Fibroblast of skin of right quadriceps (primary cell): ENCODE data around the gene FLYWCH2.

Experiments used
- DNase-seq: peaks from one replicate; pipeline ENCODE4 v3.0.0-alpha.2; 2013

FLYWCH2 gene

DNA sequence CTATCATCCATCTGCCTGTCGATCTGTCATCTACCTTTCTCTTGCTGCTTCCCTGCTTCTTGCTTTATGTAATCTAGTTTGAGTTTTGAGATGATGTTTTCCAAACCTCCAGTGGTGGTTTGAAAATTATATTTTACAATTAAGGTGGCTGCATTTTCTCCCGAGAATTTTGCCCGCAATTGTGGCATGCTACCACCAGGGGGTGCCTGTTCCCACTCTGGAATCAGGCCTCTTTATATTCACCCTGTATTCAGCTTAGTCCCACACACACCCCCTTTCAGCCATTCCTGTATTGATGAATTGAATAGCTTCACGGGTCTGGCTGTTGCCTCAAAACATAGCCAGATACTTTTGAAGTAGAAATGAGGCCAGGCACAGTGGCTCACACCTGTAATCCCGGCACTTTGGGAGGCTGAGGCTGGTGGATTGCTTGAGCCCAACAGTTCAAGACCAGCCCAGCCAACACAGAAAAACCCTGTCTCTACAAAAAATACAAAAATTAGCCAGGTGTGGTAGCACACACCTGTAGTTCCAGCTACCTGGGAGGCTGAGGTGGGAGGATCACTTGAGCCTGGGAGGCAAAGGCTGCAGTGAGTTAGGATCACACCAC, 28.2 kb upstream of the FLYWCH2 start:
- no peak for DNase-seq

DNA sequence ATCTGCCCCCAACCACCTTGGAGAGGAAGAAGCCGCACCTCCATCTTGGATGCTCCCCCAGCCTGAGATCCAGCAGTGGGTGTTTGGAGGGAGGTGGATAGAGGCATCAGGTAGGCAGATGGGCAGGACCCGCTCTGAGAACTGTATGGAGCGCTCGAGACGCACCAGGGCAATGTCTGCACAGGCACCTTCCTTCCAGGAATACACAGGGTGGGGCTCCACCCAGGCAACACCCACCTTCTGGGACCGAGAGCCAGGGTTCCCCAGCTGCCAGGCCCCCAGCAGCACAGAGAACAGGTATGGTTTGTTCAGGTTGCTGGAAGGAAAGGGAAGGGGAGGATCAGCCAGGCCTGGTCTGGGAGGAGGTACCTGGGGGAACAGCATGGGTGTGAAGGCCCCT, 27.5 kb upstream of the FLYWCH2 start:
- no peak for DNase-seq

DNA sequence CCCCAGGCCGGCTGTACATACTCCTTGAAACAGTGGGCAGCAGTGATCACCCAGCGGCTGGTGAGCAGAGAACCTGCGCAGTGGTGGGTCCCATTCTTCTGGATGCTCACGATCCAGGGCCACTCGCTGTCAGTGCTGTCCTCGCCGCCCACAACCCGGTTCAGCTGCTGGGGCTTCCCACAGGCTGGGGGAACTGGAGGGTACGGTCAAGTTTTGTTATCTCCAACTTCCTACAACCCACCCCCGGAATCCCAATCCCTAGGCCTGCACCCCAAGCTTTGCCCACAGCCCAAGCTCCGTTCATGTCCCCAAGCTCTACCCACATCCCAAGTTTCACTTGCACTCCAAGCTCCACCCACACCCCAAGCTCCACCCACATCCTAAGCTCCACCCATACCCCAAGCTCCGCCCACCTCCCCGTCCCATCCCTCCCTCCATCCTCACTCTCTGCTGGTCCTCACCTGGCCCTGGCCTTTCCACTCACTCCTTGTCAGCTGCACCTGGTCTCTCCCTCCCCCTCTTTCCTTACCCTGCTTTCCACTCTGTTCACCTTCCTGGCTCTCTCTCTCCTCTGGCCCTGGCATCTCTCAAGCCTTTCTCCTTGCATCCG, 26.8 kb upstream of the FLYWCH2 start:
- DNase-seq, result no peak

DNA sequence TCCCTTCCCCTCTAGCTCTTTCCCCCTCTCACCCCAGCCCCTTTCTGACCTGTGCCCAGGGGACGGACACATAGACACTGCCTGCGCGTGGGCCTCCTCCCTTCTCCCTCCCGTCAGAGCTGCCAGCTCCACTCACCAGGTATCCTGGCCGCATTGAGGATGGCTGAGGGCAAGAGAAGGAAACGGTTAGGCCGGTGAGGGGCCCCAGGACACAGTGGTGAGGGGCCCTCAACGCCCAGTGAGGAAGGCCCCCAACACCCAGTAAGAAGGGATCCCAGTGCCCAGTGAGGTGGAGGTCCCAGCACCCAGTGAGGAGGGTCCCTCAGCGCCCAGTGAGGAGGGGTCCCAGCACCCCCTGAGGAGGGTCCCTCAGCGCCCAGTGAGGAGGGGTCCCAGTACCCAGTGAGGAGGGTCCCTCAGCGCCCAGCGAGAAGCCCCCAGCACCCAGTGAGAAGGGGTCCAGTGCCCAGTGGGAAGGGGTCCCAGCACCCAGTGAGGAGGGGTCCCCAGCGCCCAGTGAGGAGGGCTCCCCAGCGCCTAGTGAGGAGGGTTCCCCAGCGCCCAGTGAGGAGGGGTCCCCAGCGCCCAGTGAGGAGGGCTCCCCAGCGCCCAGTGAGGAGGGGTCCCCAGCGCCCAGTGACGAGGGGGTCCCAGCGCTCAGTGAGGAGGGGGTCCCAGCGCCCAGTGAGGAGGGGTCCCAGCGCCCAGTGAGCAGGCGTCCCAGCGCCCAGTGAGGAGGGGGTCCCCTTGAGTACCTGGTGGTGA, 26.1 kb upstream of the FLYWCH2 start:
- no peak for DNase-seq

DNA sequence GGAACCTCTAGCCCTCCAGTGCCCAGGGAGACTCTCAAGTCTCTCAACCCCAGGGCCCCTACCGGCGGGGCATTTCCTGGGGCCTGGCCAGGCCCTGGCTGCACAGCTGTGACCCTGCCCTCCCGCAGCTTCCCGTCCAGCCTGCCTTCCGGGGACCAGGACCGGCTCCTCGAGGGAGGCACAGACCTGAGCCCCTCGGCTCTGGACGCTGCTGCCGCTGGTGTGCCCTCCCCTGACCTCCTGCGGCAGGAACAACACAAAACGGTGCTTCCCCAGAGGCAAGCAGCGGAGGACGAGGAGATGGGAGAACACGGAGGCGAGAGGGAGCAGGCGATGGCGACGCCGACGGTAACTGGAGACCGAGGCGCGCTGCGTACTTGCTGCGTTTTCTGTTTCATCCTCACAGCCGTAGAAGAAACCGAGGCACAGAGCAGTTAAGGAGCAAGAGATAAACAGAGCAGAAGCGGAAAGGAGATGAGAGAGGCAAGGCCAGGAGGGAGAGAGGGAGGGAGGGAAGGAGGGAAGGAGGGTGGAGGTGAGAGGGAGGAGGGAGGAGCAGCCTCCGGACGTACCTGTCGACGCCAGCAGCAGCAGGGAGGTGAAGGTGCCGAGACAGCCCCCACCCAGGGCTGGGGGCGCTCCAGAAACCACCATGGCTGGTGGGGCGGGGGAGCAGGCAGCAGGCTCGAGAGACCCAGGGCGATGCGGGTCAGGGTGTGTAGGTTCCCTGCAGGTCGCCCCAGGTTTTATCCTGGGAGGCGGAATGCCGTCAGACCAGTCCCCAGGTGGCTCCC, 25.4 kb upstream of the FLYWCH2 start, which contains the start of gene PRSS22:
Gene PRSS22 (minus strand): TSS at position 720 of the 794 bp plus-strand sequence. CDS start 66 bp downstream, at position 654.
- DNase-seq, result no peak

DNA sequence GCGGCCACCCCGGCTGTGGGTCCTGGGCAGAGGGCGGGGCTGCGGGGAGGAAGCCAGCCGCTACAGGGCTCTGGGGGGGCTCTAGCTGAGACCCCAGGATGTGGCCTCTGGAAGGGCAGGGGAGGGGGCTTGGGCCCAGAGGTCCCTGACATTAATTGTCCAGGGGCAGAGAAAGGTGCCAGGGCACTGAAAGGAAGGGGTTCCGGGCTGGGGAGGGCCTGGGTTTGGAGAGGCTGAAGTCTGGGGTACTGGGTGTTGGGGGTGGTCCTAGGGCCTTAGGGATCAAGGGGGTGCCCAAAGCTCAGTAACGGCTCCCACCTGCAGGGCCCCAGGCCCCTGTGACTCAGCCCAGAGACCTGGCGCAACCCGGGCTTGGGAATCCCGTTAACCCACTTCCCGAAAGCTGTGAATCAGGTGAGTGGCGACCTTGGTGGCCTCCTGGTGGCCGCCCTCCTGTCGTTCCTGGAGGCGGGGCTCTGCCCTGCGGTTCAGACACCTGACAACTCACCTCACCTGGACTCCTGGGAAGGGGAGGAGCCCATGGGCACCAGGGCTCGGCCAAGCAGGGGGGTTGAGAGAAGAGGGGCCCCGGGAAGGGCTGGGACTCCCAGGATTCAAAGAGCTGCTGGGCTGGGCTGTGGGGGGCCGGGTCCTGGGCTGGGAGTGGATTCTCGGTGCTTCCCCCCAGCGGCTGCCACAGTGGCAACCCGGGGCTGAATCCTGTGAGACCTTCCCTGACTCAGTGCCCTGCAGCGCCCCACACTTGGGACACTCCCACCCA, 24.6 kb upstream of the FLYWCH2 start:
- no peak for DNase-seq

DNA sequence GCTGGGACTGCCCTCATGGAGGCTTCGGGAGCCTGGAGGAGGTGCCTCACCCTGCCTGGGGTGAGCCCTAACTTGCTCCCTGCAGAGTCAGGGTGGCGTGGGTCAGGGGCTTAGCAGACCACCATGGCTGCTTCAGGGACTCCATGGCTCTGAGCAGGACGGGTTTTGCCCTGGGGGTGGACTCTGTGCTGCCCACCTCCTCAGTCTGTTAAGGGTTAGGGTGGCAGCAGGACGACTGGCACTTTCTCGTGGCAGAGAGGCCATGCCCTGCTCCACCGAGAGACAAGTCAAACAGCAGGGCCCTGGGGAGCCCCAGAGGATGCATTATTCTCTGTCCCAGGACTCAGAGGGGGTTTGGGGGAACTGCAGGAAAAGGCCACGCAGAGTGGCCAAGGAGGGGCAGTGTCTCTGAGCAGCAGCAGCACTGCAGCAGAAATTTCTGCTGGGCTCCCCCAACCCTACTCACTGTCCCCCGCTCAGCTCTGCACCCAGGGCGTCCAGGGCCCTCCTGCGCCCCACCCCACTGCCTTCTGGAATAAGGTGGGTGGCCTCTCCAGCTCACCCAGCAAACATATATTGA, 23.2 kb upstream of the FLYWCH2 start:
- no peak for DNase-seq

DNA sequence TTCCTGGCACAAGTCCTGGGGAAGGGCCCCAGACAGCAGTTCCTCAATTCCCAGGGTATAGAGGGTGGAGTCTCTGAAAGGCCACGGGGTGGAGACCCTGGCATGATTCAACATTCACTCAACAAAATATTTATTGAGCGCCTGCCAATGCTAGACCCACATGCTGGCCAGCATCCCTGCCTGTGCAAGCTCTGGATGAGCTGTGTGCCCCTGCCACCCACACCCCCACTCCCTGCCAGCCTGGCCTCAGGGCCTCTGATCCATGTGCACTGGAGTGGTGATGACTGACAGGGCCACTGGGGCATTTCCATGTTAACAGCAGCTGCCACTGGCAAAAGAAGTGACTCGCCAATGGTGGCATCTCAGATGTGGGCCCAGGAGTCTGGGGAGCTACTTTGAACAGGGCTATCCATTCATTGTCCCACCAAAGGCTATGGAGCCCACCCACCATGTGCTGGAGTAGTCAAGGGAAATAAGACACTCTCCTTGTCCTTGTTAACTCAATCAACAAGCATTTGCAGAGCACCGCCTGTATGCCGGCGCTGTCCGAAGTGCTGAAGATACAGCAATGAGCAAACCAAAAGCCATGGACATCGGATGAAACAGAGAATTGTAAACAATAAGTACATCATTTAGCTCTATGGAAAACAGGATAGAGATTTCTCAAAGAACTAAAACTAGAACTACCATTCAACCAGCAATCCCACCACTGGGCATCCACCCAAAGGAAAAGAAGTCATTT, 22.0 kb upstream of the FLYWCH2 start:
- no peak for DNase-seq

DNA sequence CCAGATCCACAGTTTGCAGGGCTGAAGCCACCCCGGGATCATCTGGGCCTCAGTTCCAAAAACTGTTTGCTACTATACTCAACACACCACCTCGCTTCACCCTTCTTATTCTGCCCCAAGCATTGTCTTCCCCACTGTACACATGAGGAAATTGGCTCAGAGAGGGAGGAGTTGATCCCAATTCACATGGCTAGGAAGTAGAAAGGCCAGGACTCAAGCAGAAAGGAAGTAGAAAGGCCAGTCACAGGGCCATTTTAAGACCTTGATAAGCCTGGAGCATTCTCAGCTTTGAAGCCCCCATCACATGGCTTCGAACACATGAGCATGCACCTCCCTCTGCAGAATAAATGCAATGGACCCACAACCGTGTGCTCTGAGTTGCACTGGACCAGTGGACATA, 17.4 kb upstream of the FLYWCH2 start:
- DNase-seq, result no peak

DNA sequence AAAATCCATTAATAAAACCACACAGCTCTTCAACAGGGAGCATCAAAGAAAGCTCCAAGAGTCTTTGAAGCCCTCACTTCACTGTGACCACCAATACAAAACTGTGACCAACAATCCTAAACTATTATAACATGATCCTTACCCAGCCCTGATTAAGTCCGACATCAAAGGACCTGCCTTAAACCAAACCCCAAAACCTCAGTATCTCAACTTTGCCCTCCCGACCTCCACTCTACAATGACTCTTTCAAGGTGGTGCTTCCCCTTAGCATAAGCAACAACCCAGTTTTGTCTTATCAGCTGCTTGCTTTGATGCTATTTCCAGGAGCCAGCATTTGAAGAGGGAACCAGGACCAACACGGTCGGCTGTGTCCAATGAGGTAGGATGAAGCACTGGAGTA, 16.6 kb upstream of the FLYWCH2 start:
- no peak for DNase-seq

DNA sequence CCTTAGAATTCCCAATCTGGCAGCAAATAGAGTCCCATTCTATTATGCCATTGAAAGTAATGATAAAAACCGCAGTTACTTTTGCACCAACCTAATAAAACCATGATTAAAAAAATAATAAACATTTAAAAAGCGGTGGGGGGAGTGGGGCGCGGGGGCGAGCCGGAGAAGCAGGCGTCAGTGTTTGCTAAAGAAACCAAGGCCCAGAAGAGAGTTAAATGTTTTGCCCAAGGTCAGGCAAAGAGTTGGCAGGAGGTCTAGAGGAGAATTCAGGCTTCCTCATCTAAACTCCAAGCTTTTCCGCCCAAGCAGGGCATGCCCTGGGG, 15.4 kb upstream of the FLYWCH2 start:
- no peak for DNase-seq

DNA sequence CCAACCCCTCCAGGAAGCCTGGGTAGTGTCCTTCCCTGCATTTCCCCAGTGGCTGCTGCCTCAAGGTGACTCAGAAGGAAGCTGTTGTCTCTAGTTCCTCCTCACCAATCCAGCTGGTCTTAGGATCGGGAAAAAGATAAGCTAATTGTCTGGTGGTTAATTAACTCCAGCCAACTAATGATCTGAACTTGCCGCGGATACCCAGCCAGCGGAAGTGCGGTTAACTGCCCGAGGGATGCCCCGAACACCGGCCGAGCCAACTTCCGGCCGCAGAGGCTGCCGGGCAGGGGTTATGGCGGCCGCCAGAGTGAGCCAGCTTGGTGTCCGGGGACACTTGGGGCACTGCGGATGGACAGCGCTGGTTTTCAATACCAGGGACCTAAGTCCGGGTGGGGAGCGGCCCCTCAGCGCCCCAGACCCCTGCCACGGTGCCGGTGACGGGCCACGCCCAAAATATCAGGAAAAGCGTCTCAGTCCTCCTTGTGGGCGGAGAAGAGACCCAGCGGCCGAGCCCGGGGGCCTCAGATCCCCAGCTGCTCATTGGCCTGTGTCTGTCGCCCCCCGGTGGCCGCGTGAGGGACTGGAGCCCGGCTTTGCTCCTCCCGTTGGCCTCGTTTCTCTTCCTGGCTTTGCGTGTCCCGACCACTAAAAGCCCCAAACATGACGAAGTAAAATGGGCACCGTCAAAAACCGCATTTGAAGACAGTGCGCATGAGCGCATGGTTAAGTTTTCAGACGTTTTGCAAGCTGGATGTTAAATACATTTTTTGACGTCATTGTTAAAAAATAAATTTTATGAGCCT, 14.8 kb upstream of the FLYWCH2 start:
- DNase-seq, result peak; percentile 92

DNA sequence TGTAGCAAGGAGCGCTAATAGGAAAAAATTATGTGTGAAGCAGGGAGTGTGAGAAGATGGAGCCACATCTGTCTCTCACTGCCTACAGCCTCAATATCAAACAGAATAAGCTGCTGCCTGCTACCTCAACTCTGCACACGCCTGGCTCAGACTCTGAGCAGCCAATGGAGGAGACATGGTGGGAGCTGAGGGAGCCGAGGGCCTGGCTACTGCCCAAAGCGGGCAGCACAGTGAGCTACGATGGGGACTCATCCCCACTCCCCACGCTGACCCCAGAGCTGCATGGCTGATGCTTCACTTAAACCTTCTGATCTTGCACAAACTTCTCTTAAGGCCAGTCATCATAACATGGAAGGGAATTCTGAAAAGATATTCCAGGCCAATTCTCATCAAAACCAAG, 11.1 kb upstream of the FLYWCH2 start:
- no peak for DNase-seq

DNA sequence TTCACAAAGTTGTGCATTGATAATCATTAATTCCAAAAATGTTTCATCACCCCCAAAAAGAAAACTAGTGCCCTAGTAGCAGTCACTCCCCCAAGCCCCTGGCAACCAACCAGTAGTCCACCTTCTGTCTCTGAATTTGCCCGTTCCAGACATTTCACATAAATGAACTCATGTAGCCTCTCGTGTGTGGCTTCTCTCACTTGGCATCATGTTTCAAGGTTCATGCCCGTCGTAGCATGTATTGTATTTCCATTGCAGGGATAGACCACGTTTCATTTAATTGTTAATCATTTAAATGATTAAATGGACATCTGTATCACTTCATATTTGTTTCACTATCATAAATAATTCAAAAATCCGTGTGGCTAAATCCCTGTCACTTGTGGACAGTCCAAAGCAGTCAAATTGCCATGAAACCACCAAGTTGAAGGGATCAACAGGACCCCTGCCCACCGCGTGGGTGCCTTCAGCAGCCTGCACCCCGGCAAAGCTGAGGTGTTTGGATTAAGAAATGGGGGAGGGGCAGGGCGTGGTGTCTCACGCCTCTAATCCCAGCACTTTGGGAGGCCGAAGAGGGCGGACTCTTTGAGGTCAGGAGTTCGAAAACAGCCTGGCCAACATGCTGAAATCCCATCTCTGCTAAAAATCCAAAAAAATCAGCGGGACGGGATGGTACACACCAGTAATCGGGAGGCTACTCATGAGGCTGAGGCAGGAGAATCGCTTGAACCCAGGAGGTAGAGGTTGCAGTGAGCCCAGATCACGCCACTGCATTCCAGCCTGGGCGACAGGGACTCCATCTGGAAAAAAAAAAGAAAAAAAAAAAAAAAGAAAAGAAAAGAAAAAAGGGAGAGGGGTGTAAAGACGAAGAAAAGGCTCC, 8.7 kb upstream of the FLYWCH2 start:
- DNase-seq, result no peak

DNA sequence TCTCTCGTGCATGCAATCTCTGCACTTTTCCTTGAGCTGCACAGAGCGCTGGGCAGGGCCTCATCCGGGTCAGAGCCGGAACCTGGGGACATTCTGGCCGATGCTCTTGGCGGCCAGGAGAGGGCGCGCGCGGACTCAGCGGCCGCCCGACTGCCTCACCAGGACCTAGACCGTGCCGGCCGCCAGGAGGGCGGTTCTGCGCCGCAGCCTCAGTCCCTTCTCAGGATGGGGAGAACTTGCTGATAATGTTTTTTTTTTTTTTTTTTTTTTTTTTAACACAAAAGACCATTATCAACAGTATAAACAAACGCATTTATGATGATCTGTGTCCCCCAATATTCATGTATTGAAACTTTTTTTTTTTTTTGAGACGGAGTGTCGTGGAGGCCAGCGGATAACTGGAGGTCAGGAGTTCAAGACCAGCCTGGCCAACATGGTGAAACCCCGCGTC, 8.1 kb upstream of the FLYWCH2 start:
- peak; percentile 68 for DNase-seq

DNA sequence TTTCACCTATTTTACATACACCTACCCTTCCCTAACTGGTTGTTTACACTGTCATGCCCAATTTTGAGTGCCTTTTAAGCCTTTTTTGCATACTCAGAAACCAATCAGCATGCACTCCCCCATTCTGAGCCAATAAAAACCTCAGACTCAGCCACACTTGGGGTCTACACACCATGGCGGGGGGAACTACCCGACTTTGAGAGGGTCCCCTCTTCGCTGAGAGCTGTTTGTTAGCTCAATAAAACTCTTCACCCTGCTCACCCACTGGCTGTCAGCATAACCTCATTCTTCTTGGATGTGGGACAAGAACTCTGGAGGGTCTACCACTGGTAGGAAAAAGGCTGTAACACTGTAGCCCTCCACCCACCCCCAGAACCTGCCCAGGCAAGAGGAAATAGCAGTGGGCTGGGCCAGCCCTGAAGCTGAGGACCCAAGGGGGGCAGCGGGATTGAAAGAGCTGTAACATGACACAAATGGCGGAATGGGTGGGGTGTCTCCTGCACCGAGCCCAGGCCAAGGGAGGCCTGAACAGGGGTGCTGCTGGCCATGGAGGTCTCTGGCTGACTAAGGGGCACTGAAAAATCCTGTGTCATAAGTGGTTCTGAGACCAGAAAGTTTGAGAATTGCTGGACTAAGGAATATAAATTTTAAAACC, 3.0 kb upstream of the FLYWCH2 start:
- DNase-seq, result no peak

DNA sequence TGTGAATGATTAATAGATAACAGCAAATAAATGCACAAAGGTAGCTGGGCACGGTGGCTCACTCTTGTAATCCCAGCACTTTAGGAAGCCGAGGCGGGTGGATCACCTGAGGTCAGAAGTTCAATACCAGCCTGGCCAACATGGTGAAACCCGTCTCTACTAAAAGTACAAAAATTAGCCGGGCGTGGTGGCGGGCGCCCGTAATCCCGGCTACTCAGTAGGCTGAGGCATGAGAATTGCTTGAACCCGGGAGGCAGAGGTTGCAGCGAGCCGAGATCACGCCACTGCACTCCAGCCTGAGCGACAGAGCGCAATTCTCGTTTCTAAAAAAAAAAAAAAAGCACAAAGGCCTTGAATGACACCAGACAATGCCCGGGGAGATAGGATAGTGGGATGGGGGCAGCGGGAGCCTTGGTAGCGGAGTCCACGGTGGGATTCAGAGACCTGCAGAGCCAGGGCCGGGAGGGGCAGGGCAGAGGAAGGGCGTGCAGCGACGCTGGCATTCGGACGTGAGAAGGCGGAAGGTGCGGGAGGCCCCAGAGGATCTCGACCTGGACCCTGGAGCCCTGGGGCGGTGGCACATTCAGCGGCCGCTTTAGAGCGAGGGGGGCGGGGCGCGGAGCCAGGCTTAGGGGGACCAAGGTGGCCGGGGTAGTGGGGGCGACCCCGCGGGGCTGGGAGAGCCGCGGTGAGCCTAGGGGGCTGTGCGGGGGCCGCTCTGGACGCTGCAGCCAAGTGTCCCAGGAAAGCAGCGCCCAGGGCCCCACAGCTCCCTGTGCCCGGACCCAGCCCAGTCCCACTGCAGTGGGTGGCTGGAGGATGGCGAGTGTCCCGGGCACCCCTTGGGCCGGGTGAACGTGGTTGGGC, 999 bp upstream of the FLYWCH2 start:
- no peak for DNase-seq

DNA sequence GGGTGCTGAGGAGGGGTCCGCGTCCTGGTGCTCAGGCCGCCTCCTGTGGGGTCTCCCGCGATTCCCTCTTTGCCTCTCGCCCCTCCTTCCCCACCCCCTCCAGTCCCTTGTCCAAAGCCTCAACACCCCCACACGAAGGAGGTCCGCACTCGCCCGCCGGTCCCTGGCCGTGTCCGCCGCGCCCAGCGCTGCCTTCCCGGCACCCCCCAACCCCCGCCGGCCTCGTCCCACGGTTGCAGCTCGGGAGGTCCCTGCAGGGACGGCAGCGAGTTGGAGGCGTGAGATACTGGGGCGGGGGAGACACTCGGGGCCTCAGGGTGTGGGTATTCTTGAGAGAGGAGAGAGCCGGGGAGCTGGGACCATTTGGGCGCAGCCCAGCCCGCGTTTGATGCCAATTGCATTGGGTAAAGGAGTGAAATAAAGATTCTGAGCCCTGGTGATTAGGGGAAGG, 468 bp downstream of the FLYWCH2 start:
- no peak for DNase-seq
